Activated naive CD4-positive, alpha-beta T cell treated with anti-CD3 and anti-CD28 coated beads, Interleukin-2, amount 50 U/mL, for 24 hours (primary cell): ENCODE measurements around the gene MMP8.
"Not testable (repeated sequence)": the region's sequence is repeated elsewhere in the genome, so short reads cannot be mapped to it uniquely, and the experiment has no call there.

Experiments used
- H3K27ac Mint-ChIP-seq: one replicate; pipeline ENCODE4 v1.8.0; 2021; ENCODE audit warnings: mild to moderate bottlenecking, mixed read lengths
- H3K27me3 Mint-ChIP-seq: one replicate; pipeline ENCODE4 v1.8.0; 2021; ENCODE audit warnings: mixed read lengths
- H3K36me3 Mint-ChIP-seq: one replicate; pipeline ENCODE4 v1.8.0; 2021; ENCODE audit warnings: mixed read lengths
- H3K4me1 Mint-ChIP-seq: one replicate; pipeline ENCODE4 v1.8.0; 2021; ENCODE audit warnings: mixed read lengths
- H3K4me3 Mint-ChIP-seq: one replicate; pipeline ENCODE4 v1.8.0; 2021; ENCODE audit warnings: mild to moderate bottlenecking, mixed read lengths
- H3K9me3 Mint-ChIP-seq: one replicate; pipeline ENCODE4 v1.8.0; 2021; ENCODE audit warnings: mixed read lengths

MMP8 gene

GRCh38 chr11:102733232-102733875 lies 8.6 kb upstream of the MMP8 start:
- Mint-ChIP-seq H3K4me3 (no peak overlapping the region), H3K27ac (no peak overlapping the region), H3K27me3 (peaks cover 8% of the 10 kb centered on the region), H3K4me1 (no peaks in the 10 kb centered on the region), H3K9me3 (no peaks in the 10 kb centered on the region), H3K36me3 (no peaks in the 10 kb centered on the region)

DNA sequence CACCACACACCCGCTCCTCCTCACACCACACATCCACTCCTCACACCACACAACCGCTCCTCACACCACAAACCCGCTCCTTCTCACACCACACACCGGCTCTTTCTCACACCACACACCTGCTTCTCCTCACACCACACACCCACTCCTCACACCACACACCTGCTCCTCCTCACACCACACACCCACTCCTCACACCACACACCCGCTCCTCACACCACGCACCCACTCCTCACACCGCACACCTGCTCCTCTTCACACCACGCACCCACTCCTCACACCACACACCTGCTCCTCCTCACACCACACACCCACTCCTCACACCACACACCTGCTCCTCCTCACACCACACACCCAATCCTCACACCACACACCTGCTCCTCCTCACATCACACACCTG lies 6.2 kb upstream of the MMP8 start:
- H3K4me1 Mint-ChIP-seq, H3K27ac Mint-ChIP-seq, H3K36me3 Mint-ChIP-seq, H3K27me3 Mint-ChIP-seq, H3K4me3 Mint-ChIP-seq, H3K9me3 Mint-ChIP-seq: not testable (repeated sequence)

GRCh38 chr11:102729849-102730815 lies 5.4 kb upstream of the MMP8 start:
- no peak overlapping the region for H3K4me3 Mint-ChIP-seq
- no peaks in the 10 kb centered on the region for H3K4me1 Mint-ChIP-seq
- peaks cover 2% of the 10 kb centered on the region for H3K27me3 Mint-ChIP-seq
- H3K9me3 Mint-ChIP-seq: no peaks in the 10 kb centered on the region
- H3K27ac Mint-ChIP-seq: no peak overlapping the region
- H3K36me3 Mint-ChIP-seq: no peaks in the 10 kb centered on the region

- Mint-ChIP-seq H3K36me3 (no peaks in the 10 kb centered on the region), H3K9me3 (no peaks in the 10 kb centered on the region), H3K4me1 (no peaks in the 10 kb centered on the region), H3K4me3 (no peak overlapping the region), H3K27ac (no peak overlapping the region), H3K27me3 (no peaks in the 10 kb centered on the region)
Observed at GRCh38 chr11:102727890-102728289, 3.1 kb upstream of the MMP8 start.

DNA sequence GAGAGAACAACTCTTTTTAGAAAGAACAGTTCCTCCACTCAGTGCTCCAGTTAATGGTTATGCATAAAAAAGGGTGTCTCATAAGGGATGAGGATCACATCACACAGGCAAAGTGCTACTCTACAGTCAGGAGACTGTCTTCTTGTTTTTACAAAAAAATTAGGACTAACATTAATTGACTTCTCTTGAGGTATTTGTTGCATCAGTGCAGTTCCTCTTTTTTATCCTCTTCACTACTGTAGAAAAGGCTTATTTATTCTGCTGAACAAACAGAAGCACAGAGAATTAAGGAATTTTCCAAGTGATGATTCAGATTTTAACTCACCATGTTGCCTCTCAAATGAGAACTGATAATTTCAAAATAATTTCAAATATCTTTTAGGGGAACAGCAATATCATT lies 1.9 kb downstream of the MMP8 start:
- Mint-ChIP-seq H3K36me3 (no peaks in the 10 kb centered on the region), H3K27ac (no peak overlapping the region), H3K4me3 (no peak overlapping the region)

GRCh38 chr11:102719620-102720277 lies 5.0 kb downstream of the MMP8 start:
- no peak overlapping the region for H3K4me3 Mint-ChIP-seq
- peaks cover 13% of the 10 kb centered on the region for H3K27me3 Mint-ChIP-seq
- no peaks in the 10 kb centered on the region for H3K4me1 Mint-ChIP-seq
- no peak overlapping the region for H3K27ac Mint-ChIP-seq
- no peaks in the 10 kb centered on the region for H3K36me3 Mint-ChIP-seq
- no peaks in the 10 kb centered on the region for H3K9me3 Mint-ChIP-seq

More for the DNA sequence above, 1.9 kb downstream of the MMP8 start:
- H3K27me3 Mint-ChIP-seq: peaks cover 9% of the 10 kb centered on the region
- H3K4me1 Mint-ChIP-seq: no peaks in the 10 kb centered on the region
- H3K9me3 Mint-ChIP-seq: no peaks in the 10 kb centered on the region

GRCh38 chr11:102717280-102717679 lies 7.5 kb downstream of the MMP8 start:
- Mint-ChIP-seq H3K27me3 (peaks cover 14% of the 10 kb centered on the region), H3K4me3 (no peak overlapping the region), H3K27ac (no peak overlapping the region), H3K9me3 (no peaks in the 10 kb centered on the region), H3K36me3 (no peaks in the 10 kb centered on the region), H3K4me1 (no peaks in the 10 kb centered on the region)

GRCh38 chr11:102716527-102716926 lies 8.2 kb downstream of the MMP8 start:
- H3K27me3 Mint-ChIP-seq: peaks cover 13% of the 10 kb centered on the region
- no peaks in the 10 kb centered on the region for H3K4me1 Mint-ChIP-seq
- H3K9me3 Mint-ChIP-seq: no peaks in the 10 kb centered on the region
- no peak overlapping the region for H3K27ac Mint-ChIP-seq
- H3K36me3 Mint-ChIP-seq: no peaks in the 10 kb centered on the region
- no peak overlapping the region for H3K4me3 Mint-ChIP-seq

DNA sequence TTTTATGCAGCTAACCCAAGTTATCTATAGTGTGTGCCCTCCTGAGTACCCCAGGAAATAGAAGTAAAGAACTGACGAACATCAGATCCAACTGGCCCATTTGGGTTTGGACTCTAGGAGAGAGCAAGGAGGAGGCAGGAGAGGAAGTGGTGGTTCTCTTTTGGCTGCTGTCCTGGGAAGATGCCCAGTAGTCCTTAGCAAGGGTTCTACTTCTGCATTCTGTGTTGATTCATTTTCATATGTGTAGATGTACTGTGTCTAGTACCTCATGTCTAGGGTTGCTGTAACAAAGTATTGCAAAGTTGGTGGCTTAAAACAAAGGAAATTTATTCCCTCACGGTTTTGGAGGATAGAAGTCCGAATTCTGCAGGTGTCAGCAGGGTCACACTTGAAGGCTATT lies 12.6 kb downstream of the MMP8 start:
- Mint-ChIP-seq H3K4me3 (no peak overlapping the region), H3K4me1 (no peaks in the 10 kb centered on the region), H3K27me3 (peaks cover 6% of the 10 kb centered on the region), H3K9me3 (no peaks in the 10 kb centered on the region), H3K36me3 (no peaks in the 10 kb centered on the region), H3K27ac (no peak overlapping the region)

GRCh38 chr11:102709201-102709945 lies 15.4 kb downstream of the MMP8 start:
- H3K36me3 Mint-ChIP-seq: no peaks in the 10 kb centered on the region
- H3K4me3 Mint-ChIP-seq: no peak overlapping the region
- no peaks in the 10 kb centered on the region for H3K9me3 Mint-ChIP-seq
- H3K4me1 Mint-ChIP-seq: no peaks in the 10 kb centered on the region
- H3K27ac Mint-ChIP-seq: no peak overlapping the region
- peaks cover 3% of the 10 kb centered on the region for H3K27me3 Mint-ChIP-seq

- Mint-ChIP-seq H3K4me1 (no peaks in the 10 kb centered on the region), H3K36me3 (no peaks in the 10 kb centered on the region), H3K27me3 (peaks cover 1% of the 10 kb centered on the region), H3K27ac (no peak overlapping the region), H3K9me3 (no peaks in the 10 kb centered on the region), H3K4me3 (no peak overlapping the region)
Observed at GRCh38 chr11:102708654-102709053, 16.1 kb downstream of the MMP8 start.

GRCh38 chr11:102705626-102706025 lies 19.1 kb downstream of the MMP8 start, which contains the start of gene MMP27:
Gene MMP27 (minus strand): TSS chr11:102705769. CDS start chr11:102705714, 55 bp downstream.
- H3K27ac Mint-ChIP-seq: no peak within 1 kb of the TSS
- H3K27me3 Mint-ChIP-seq: peaks cover 1% of the 10 kb centered on the region
- no peaks in the 10 kb centered on the region for H3K36me3 Mint-ChIP-seq
- no peaks in the 10 kb centered on the region for H3K9me3 Mint-ChIP-seq
- H3K4me3 Mint-ChIP-seq: no peak within 1 kb of the TSS
- H3K4me1 Mint-ChIP-seq: no peaks in the 10 kb centered on the region

- Mint-ChIP-seq H3K36me3 (no peaks in the 10 kb centered on the region), H3K9me3 (no peaks in the 10 kb centered on the region), H3K27ac (no peak overlapping the region), H3K4me3 (no peak overlapping the region), H3K27me3 (no peaks in the 10 kb centered on the region), H3K4me1 (no peaks in the 10 kb centered on the region)
Observed at GRCh38 chr11:102704841-102705240, 19.9 kb downstream of the MMP8 start.

DNA sequence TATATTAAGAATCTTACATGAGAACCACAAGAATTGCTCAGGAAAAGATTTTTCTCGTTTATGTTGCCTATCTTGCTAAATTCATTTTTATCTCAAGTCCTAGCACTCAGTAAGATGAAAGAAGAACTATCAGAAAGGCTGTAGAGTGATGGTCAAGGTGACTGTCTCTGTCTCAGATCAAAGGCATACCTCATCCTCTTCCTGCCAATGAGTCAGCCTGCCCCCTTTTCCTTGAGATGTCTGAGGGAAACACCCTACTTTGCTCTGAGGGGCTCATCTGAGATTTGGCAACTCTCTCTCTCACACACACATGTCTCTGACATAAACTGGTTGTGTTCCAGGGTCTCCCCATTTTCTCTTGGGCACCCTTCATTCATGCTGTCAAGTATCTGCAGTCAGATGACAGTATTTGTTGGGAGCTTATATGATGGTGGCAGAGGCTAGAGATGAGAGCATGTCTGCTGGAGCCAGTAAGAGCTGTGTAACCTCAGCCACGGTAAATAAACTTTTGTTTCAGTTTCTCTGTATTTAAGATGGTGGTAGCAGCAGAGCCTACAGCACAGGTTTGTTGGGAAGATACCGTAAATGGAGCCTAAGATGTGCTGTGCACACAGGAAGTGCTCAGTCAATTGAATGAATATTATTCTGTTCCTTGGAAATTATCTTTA lies 20.8 kb downstream of the MMP8 start:
- Mint-ChIP-seq H3K27ac (no peak overlapping the region), H3K36me3 (no peaks in the 10 kb centered on the region), H3K27me3 (no peaks in the 10 kb centered on the region), H3K9me3 (no peaks in the 10 kb centered on the region), H3K4me3 (no peak overlapping the region), H3K4me1 (no peaks in the 10 kb centered on the region)

DNA sequence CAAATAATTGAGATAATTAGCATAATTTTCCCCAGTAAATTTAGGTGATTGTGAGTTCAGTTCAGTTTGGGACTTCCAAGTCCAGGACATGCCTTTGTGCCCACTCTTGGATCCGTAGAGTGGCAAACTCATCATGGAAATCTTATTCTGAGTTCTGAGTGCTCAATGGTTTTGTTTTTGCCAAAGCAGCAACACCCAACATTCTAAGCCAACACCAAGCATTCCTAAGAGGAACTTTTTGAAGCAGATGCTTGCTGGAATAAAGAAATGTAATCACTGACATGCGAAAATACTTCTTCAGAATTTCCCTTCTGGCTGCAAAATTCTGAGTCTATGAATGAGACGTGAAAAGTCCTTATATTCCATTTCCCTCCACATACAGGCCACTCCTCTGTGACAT lies 29.6 kb downstream of the MMP8 start:
- Mint-ChIP-seq H3K27me3 (peaks cover 6% of the 10 kb centered on the region), H3K27ac (no peak overlapping the region), H3K4me1 (no peaks in the 10 kb centered on the region), H3K36me3 (no peaks in the 10 kb centered on the region), H3K4me3 (no peak overlapping the region), H3K9me3 (no peaks in the 10 kb centered on the region)
